B cell (primary cell): ENCODE results near the gene CCDC28B. TPM values are rescaled to one million over a fixed set of nuclear protein-coding genes. Genes with fewer than 3 reads are reported as not detected.
"Not testable (repeated sequence)": the region's sequence is repeated elsewhere in the genome, so short reads cannot be mapped to it uniquely, and the experiment has no call there.

Source experiments
- ATAC-seq: fragments of 200-7000 bp; cut with Tn5 transposase; one replicate; pipeline ENCODE4 v1.10.0; 2021; ENCODE audit warnings: low read depth, mild to moderate bottlenecking, moderate number of reproducible peaks, moderate library complexity
- CTCF ChIA-PET: fragments of 350-600 bp; sonication (Branson Sonifier 250); formaldehyde crosslinking; loops from one replicate; lab custom pipeline; 2021; ENCODE audit warnings: antibody characterized with exemption, inconsistent platforms; lab: Charles Lee
- POLR2A ChIA-PET: fragments of 350-600 bp; sonication (Branson Sonifier 250); formaldehyde crosslinking; loops from one replicate; lab custom pipeline; 2021; ENCODE audit warnings: antibody characterized with exemption; lab: Charles Lee
- DNase-seq: peaks from one replicate; pipeline ENCODE4 v3.0.0; 2013
- H2AFZ ChIP-seq: 2 replicates; pipeline ENCODE4 v1.6.1; 2012; ENCODE audit warnings: mild to moderate bottlenecking, low read depth, low read length; ENCODE audit not compliant: insufficient read depth, poor library complexity, severe bottlenecking
- H3K27ac ChIP-seq, 2 donors: 1 replicate in 1 of 2; 2 replicates in 1 of 2; pipeline ENCODE4 v1.5.1; 2012 to 2013; ENCODE audit warnings: low read length in 2 of 2, mild to moderate bottlenecking in 2 of 2, moderate library complexity in 1 of 2
- H3K27me3 ChIP-seq, 4 experiments: fragments of 200-600 bp in 1 of 4; sonication (generic) in 1 of 4; replicated peaks in 1 of 4; 1 replicate in 2 of 4; 2 replicates in 2 of 4; pipeline versions ENCODE4 v1.6.1 to v1.7.0; 2013 to 2016; ENCODE audit warnings: low read length in 3 of 4, mild to moderate bottlenecking in 2 of 4, mixed read lengths in 1 of 4, moderate library complexity in 1 of 4; ENCODE audit not compliant: insufficient read depth in 4 of 4, control insufficient read depth in 3 of 4; ENCODE audit errors: control extremely low read depth in 1 of 4
- H3K36me3 ChIP-seq, 2 experiments: replicated peaks in 1 of 2; 1 replicate in 1 of 2; 2 replicates in 1 of 2; pipeline versions ENCODE4 v1.6.1 to v1.7.1; 2013; ENCODE audit warnings: low read length in 1 of 2; ENCODE audit not compliant: insufficient read depth in 2 of 2, control insufficient read depth in 1 of 2; ENCODE audit errors: control extremely low read depth in 1 of 2, extremely low read depth in 1 of 2
- H3K4me1 ChIP-seq, 2 donors: fragments of 200-600 bp in 1 of 2; sonication (generic) in 1 of 2; 1 replicate in 1 of 2; 2 replicates in 1 of 2; pipeline versions ENCODE4 v1.5.1 to v1.6.1; 2013 to 2017; ENCODE audit warnings: low read length in 2 of 2; ENCODE audit not compliant: control insufficient read depth in 2 of 2, insufficient read depth in 2 of 2
- H3K4me2 ChIP-seq: replicated peaks from 2 replicates; pipeline ENCODE3; 2012; ENCODE audit warnings: mild to moderate bottlenecking, low read depth, low read length; ENCODE audit not compliant: poor library complexity, severe bottlenecking
- H3K4me3 ChIP-seq, 5 experiments: fragments of 200-600 bp in 1 of 5; sonication (generic) in 1 of 5; 1 replicate in 3 of 5; 2 replicates in 2 of 5; pipeline versions ENCODE4 v1.5.1 to v1.7.0; 2011 to 2016; ENCODE audit warnings: low read length in 4 of 5, mild to moderate bottlenecking in 4 of 5, low read depth in 2 of 5, control low read depth in 1 of 5, moderate library complexity in 1 of 5; ENCODE audit not compliant: insufficient read depth in 1 of 5; ENCODE audit errors: control extremely low read depth in 1 of 5, extremely low read depth in 1 of 5
- H3K79me2 ChIP-seq: fragments of 200-600 bp; sonication (generic); one replicate; pipeline ENCODE4 v1.6.0; 2016; ENCODE audit warnings: low read length; ENCODE audit not compliant: control insufficient read depth, insufficient read depth
- H3K9ac ChIP-seq: fragments of 200-600 bp; sonication (generic); 2 replicates; pipeline ENCODE4 v1.6.1; 2017; ENCODE audit warnings: mild to moderate bottlenecking, low read length, moderate library complexity
- H3K9me3 ChIP-seq, 3 donors: one replicate each; pipeline versions ENCODE4 v1.6.1 to v1.7.1; 2013; ENCODE audit warnings: low read length in 2 of 3; ENCODE audit not compliant: control insufficient read depth in 2 of 3, insufficient read depth in 1 of 3; ENCODE audit errors: control extremely low read depth in 1 of 3
- H4K20me1 ChIP-seq: 2 replicates; pipeline ENCODE4 v1.6.0; 2012; ENCODE audit warnings: mild to moderate bottlenecking, low read length; ENCODE audit not compliant: insufficient read depth, control insufficient read depth, poor library complexity, severe bottlenecking
- H3K27ac Mint-ChIP-seq: one replicate; pipeline ENCODE4 v1.8.0; 2021; ENCODE audit warnings: mixed read lengths
- H3K27me3 Mint-ChIP-seq: one replicate; pipeline ENCODE4 v1.8.0; 2021; ENCODE audit warnings: mixed read lengths
- H3K4me1 Mint-ChIP-seq: one replicate; pipeline ENCODE4 v1.8.0; 2021; ENCODE audit warnings: mixed read lengths
- H3K4me3 Mint-ChIP-seq: one replicate; pipeline ENCODE4 v1.8.0; 2021; ENCODE audit warnings: mixed read lengths
- H3K9me3 Mint-ChIP-seq: one replicate; pipeline ENCODE4 v1.8.0; 2022; ENCODE audit warnings: mixed read lengths; ENCODE audit not compliant: insufficient read depth
- EZH2 ChIP-seq: IDR thresholded peaks from 2 replicates; pipeline ENCODE4 v1.6.1; 2012; ENCODE audit warnings: borderline replicate concordance, low read depth, mild to moderate bottlenecking, moderate library complexity, low read length; ENCODE audit not compliant: insufficient read depth, poor library complexity, severe bottlenecking
- WGBS: methylation state at CpG from one replicate; pipeline ENCODE4 v1.1.5; 2013; ENCODE audit warnings: missing lambda C conversion rate; ENCODE audit not compliant: insufficient coverage; 5-methylcytosine and 5-hydroxymethylcytosine counted together
- intact Hi-C: fragments of 100-400 bp; cut with micrococcal nuclease; formaldehyde crosslinking; loops from one replicate; pipeline ENCODE4 v1.10.0; 2022
- polyA plus RNA-seq: library from polyadenylated mRNA; depleted of rRNA; stranded (reverse); fragments of >200 nt; gene quantifications from 2 replicates; pipeline ENCODE4 v1.2.3, GENCODE V29; 2012
- total RNA-seq, 2 donors: library from RNA; stranded (reverse); fragments of 120-200 nt in 1 of 2; gene quantifications; 1 replicate in 1 of 2; 2 replicates in 1 of 2; pipeline versions ENCODE4 v1.2.3 to v1.2.4, GENCODE V29; 2013 to 2022
- TF ChIP-seq, protein P1 (sequence below): fragments of 200-600 bp; IDR thresholded peaks from one replicate; pipeline ENCODE4 v1.8.0; 2022; ENCODE audit warnings: antibody characterized with exemption, mild to moderate bottlenecking

The CCDC28B gene
- total and polyA plus RNA-seq, 2 donors (not counting 1 experiment from before 2014, with no cell fraction given), result 7.8 to 8.0 TPM

DNA sequence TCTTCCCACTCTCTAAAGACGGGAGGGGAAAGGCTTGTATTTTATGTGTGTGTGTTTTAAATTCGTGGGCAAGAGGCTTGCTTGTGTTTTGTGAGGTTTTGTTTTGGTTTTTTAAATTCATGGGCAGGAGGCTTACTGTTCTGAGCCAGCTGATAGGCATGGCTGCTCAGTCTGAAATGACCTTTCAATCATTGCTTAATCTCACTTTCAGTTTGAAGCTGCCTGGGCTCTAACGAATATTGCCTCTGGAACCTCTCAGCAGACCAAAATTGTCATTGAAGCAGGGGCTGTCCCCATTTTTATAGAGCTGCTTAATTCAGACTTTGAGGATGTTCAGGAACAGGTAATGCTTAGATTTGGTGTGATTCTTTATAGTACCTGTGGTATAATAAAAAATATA lies 41.2 kb upstream of the CCDC28B start:
- ATAC-seq (no peak), DNase-seq (no peak)
- no peaks in the 10 kb centered on the region for H3K27me3 Mint-ChIP-seq
- no peak overlapping the region for H3K4me2 ChIP-seq
- peaks cover 36 to 87% of the 10 kb centered on the region in 2 experiments for H3K36me3 ChIP-seq
- H3K4me1 Mint-ChIP-seq, result no peaks in the 10 kb centered on the region
- no peak overlapping the region for H3K27ac ChIP-seq
- ChIA-PET CTCF (no interaction called here), POLR2A (interaction anchor here (0.6 kb wide), 1 partner anchor 177 kb away, joined by 3 read pairs; the partner anchor contains the start of gene MARCKSL1)
- H3K27me3 ChIP-seq, result no peaks in the 10 kb centered on the region
- H4K20me1 ChIP-seq, result peaks cover 21% of the 10 kb centered on the region
- no peak overlapping the region for H3K9ac ChIP-seq
- TF ChIP-seq, protein P1, sequence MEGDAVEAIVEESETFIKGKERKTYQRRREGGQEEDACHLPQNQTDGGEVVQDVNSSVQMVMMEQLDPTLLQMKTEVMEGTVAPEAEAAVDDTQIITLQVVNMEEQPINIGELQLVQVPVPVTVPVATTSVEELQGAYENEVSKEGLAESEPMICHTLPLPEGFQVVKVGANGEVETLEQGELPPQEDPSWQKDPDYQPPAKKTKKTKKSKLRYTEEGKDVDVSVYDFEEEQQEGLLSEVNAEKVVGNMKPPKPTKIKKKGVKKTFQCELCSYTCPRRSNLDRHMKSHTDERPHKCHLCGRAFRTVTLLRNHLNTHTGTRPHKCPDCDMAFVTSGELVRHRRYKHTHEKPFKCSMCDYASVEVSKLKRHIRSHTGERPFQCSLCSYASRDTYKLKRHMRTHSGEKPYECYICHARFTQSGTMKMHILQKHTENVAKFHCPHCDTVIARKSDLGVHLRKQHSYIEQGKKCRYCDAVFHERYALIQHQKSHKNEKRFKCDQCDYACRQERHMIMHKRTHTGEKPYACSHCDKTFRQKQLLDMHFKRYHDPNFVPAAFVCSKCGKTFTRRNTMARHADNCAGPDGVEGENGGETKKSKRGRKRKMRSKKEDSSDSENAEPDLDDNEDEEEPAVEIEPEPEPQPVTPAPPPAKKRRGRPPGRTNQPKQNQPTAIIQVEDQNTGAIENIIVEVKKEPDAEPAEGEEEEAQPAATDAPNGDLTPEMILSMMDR, result no peak
- TF ChIP-seq EZH2, result no peak
- H3K4me3 ChIP-seq, result no peak overlapping the region
- H3K4me1 ChIP-seq, result no peaks in the 10 kb centered on the region
- intact Hi-C loops, result no loop called here
- H3K9me3 ChIP-seq, result no peaks in the 10 kb centered on the region
- no peak overlapping the region for H2AFZ ChIP-seq
- whole genome bisulfite sequencing, result 64% methylated on average over 1 of the region's 3 CpGs
- H3K27ac Mint-ChIP-seq, result peak overlapping the region; percentile 32
- H3K79me2 ChIP-seq, result peaks cover 10% of the 10 kb centered on the region
- H3K9me3 Mint-ChIP-seq, result no peaks in the 10 kb centered on the region
- no peak overlapping the region for H3K4me3 Mint-ChIP-seq

DNA sequence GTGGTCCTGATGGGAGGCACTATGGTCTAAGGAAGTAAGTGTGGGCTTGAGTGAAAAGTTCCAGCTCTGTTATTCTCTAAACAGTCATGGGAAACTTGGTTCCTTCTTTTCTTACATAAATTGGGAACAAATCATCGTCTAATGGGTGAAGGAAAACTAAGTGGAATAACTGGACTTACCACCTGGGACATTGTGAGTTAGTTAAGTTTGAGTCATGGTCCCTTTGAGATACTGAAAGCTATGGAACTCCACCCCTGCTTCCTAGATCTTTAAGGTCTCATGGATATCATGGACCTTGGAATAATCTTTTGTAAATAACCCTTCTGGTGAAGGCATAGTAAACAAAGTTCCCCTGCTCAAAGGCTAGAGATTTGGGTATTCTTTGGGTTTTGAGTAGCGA lies 37.0 kb upstream of the CCDC28B start:
- no peaks in the 10 kb centered on the region for H3K27me3 Mint-ChIP-seq
- no peaks in the 10 kb centered on the region for H4K20me1 ChIP-seq
- POLR2A ChIA-PET, result interaction anchor here (0.7 kb wide), 1 partner anchor 8 kb away, joined by 6 read pairs; no protein-coding TSS in a partner anchor
- H3K9me3 ChIP-seq, result no peaks in the 10 kb centered on the region
- H3K4me3 ChIP-seq, result no peak overlapping the region
- H3K27ac Mint-ChIP-seq, result no peak overlapping the region
- H3K27ac ChIP-seq, result no peak overlapping the region
- intact Hi-C loops, result no loop called here
- H2AFZ ChIP-seq, result no peak overlapping the region
- DNase-seq (no peak), ATAC-seq (no peak)
- TF ChIP-seq, protein P1, result no peak
- no peak for TF ChIP-seq EZH2
- no peak overlapping the region for H3K9ac ChIP-seq
- no peaks in the 10 kb centered on the region for H3K9me3 Mint-ChIP-seq
- H3K4me2 ChIP-seq, result no peak overlapping the region
- H3K4me3 Mint-ChIP-seq, result no peak overlapping the region
- peaks cover 2% of the 10 kb centered on the region for H3K79me2 ChIP-seq
- CTCF ChIA-PET, result interaction anchor here (1.3 to 1.6 kb wide), 2 partner anchors 15 to 374 kb away, joined by 3 to 5 read pairs; no protein-coding TSS in a partner anchor
- no CpG with 5 or more reads among the region's 2 CpGs for WGBS
- no peaks in the 10 kb centered on the region for H3K27me3 ChIP-seq
- peaks cover 31 to 85% of the 10 kb centered on the region in 2 experiments for H3K36me3 ChIP-seq
- H3K4me1 Mint-ChIP-seq, result no peaks in the 10 kb centered on the region
- no peaks in the 10 kb centered on the region for H3K4me1 ChIP-seq

DNA sequence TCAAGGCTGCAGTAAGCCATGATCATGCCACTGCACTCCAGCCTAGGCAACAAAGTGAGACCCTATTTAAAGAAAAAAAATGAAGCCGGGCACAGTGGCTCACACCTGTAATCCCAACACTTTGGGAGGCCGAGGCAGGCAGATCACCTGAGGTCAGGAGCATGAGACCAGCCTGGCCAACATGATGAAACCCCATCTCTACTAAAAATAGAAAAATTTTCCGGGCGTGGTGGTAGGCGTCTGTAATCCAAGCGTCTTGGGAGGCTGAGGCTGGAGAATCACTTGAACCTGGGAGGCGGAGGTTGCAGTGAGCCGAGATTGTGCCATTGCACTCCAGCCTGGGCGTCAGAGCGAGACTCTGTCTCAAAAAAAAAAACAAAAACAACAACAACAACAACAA lies 34.8 kb upstream of the CCDC28B start:
- H4K20me1 ChIP-seq, H3K4me1 Mint-ChIP-seq, H2AFZ ChIP-seq, CTCF ChIA-PET, H3K27me3 ChIP-seq, ATAC-seq, H3K9me3 Mint-ChIP-seq, intact Hi-C loops, H3K27ac Mint-ChIP-seq, H3K27me3 Mint-ChIP-seq, H3K9ac ChIP-seq, H3K9me3 ChIP-seq, H3K4me1 ChIP-seq, H3K4me3 ChIP-seq, H3K27ac ChIP-seq, POLR2A ChIA-PET, H3K4me2 ChIP-seq, DNase-seq, H3K4me3 Mint-ChIP-seq, H3K79me2 ChIP-seq: not testable (repeated sequence)
- H3K36me3 ChIP-seq, result peaks cover 21 to 82% of the 10 kb centered on the region in 2 experiments
- 97% methylated on average over 8 of the region's 10 CpGs for WGBS
